ENCODE measurements around the gene NOS3. TPM values are rescaled to one million over a fixed set of nuclear protein-coding genes. Genes with fewer than 3 reads are reported as not detected.

The NOS3 gene
- total RNA-seq, 4 donors from 2014 or later = 6.6 to 50.1 (median 15.8) TPM

DNA sequence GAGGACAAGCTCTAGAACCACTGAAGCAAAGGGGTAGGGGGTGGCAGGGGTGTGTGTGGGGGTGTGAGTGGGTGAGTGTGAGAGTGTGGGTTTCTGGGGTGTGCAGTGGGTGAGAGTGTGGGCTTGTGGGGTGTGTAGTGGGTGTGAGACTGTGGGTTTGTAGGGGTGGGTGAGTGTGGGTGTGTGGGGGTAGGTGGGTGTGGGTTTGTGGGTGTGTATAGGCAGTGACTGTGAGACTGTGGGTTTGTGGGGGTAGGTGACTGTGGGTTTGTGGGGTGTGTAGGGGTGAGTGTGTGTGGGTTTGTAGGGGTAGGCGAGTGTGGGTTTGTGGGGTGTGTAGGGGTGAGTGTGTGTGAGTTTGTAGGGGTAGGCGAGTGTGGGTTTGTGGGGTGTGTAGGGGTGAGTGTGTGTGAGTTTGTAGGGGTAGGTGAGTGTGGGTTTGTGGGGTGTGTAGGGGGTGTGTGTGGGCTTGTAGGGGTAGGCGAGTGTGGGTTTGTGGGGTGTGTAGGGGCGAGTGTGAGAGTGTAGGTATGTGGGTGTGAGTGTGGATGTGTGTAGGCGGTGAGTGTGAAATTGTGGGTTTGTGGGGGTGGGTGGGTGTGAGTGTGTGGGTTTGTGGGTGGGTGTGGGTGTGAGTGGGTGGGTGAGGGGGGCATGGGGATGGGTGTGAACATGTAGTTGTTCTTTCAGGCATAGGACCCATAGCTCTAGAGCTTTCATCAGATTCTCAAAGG is 8.8 kb downstream of the NOS3 start:
- H3K27ac ChIP-seq = no peak overlapping the region
- no peak for DNase-seq
- H3K36me3 ChIP-seq = no peaks in the 10 kb centered on the region
- H3K4me3 ChIP-seq = no peak overlapping the region
- intact Hi-C loops (cut with DNase I; ENCODE audit: low total_unique reads) = no loop called here
- TF ChIP-seq POLR2A (IDR thresholded peaks at IDR 0.05) = no peak
- TF ChIP-seq, protein P1, sequence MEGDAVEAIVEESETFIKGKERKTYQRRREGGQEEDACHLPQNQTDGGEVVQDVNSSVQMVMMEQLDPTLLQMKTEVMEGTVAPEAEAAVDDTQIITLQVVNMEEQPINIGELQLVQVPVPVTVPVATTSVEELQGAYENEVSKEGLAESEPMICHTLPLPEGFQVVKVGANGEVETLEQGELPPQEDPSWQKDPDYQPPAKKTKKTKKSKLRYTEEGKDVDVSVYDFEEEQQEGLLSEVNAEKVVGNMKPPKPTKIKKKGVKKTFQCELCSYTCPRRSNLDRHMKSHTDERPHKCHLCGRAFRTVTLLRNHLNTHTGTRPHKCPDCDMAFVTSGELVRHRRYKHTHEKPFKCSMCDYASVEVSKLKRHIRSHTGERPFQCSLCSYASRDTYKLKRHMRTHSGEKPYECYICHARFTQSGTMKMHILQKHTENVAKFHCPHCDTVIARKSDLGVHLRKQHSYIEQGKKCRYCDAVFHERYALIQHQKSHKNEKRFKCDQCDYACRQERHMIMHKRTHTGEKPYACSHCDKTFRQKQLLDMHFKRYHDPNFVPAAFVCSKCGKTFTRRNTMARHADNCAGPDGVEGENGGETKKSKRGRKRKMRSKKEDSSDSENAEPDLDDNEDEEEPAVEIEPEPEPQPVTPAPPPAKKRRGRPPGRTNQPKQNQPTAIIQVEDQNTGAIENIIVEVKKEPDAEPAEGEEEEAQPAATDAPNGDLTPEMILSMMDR (IDR thresholded peaks at IDR 0.05) = no peak
- no peaks in the 10 kb centered on the region for H3K27me3 ChIP-seq
- H3K9me3 ChIP-seq = no peaks in the 10 kb centered on the region
- H3K4me1 ChIP-seq = no peaks in the 10 kb centered on the region

DNA sequence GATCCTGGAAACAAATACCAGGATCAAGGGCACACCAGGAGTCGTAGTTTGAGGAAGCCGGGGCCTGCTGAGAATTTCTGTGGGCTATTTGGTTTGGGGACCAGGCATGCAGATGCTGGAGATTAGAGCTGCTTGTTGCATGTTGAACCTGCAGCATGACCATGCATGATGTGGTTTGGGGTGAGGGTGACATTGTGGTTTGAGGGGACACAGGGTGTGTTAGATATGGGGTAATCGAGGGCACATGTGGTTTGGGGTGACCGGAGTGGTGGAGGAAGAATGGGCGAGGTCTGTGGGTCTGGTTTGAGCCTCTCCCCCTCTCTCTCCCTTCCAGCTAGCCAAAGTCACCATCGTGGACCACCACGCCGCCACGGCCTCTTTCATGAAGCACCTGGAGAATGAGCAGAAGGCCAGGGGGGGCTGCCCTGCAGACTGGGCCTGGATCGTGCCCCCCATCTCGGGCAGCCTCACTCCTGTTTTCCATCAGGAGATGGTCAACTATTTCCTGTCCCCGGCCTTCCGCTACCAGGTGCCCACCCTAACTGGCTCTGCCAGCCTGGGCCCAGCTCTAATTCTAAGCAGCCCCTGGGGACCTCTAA is 10.2 kb downstream of the NOS3 start:
- H3K27me3 ChIP-seq = no peaks in the 10 kb centered on the region
- no peaks in the 10 kb centered on the region for H3K36me3 ChIP-seq
- no peak overlapping the region for H3K27ac ChIP-seq
- TF ChIP-seq, protein P1 (IDR thresholded peaks at IDR 0.05) = no peak
- TF ChIP-seq POLR2A (IDR thresholded peaks at IDR 0.05) = no peak
- no peaks in the 10 kb centered on the region for H3K4me1 ChIP-seq
- intact Hi-C loops (cut with DNase I; ENCODE audit: low total_unique reads) = no loop called here
- no peak for DNase-seq
- no peaks in the 10 kb centered on the region for H3K9me3 ChIP-seq
- H3K4me3 ChIP-seq = no peak overlapping the region

DNA sequence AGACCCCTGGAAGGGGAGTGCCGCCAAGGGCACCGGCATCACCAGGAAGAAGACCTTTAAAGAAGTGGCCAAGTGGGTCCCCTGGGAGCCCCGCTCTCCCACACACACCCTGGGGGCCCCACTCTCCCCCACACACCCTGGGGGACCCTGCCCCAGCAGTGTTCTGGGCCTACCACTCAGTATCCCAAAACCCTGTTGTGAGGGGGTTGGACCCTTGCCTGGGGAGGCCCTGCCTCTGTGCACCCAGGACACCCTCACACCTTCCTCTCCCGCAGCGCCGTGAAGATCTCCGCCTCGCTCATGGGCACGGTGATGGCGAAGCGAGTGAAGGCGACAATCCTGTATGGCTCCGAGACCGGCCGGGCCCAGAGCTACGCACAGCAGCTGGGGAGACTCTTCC is 10.7 kb downstream of the NOS3 start:
- no peak for DNase-seq
- H3K27ac ChIP-seq = no peak overlapping the region
- intact Hi-C loops (cut with DNase I; ENCODE audit: low total_unique reads) = no loop called here
- H3K36me3 ChIP-seq = no peaks in the 10 kb centered on the region
- no peaks in the 10 kb centered on the region for H3K9me3 ChIP-seq
- H3K27me3 ChIP-seq = no peaks in the 10 kb centered on the region
- H3K4me3 ChIP-seq = no peak overlapping the region
- H3K4me1 ChIP-seq = no peaks in the 10 kb centered on the region
- TF ChIP-seq, protein P1 (IDR thresholded peaks at IDR 0.05) = no peak
- no peak for TF ChIP-seq POLR2A (IDR thresholded peaks at IDR 0.05)

DNA sequence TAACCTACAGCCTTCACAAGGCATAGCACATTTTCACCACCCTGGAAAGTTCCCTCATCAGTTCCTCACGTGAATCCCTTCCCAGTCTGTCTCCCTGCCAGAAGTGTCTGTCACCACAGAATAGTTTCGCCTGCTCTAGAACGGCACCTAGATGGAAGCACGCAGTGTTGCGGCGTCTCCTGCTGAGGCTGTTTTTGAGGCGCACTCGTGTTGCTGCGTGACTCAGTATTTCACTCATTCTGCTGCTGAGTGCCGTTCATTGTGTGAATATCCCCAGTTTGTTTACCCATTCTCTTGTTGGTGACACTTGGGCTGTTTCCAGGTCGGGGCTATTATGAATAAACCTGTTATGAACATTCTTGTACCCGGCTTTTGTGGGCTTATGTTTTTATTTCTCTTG is 12.8 kb downstream of the NOS3 start:
- Histone ChIP-seq H3K4me1 (peaks cover 0 to 2% of the 10 kb centered on the region in 2 donors), H3K9me3 (no peaks in the 10 kb centered on the region), H3K27ac (no peak overlapping the region), H3K4me3 (no peak overlapping the region), H3K27me3 (no peaks in the 10 kb centered on the region), H3K36me3 (no peaks in the 10 kb centered on the region)
- intact Hi-C loops (cut with DNase I; ENCODE audit: low total_unique reads) = no loop called here
- DNase-seq = no peak
- TF ChIP-seq POLR2A (IDR thresholded peaks at IDR 0.05) = no peak
- TF ChIP-seq, protein P1 (IDR thresholded peaks at IDR 0.05) = no peak

DNA sequence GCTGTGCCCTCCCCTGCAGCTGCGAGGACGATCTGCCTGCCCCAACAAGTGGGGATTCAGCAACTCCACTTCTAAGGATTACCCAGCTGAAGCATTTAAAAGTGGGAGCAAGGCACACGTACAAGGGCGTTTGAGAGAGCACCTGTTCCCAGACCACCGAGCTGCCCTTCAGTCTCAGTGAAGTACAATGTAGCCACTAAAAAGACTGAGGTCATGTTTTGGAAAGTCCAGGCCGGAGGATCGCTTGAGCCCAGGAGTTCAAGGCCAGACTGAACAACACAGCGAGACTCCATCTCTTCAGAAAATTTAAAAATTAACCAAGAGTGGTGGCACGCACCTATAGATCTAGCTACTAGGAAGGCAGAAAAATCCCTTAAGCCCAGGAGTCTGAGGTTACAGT is 14.7 kb downstream of the NOS3 start:
- intact Hi-C loops (cut with DNase I; ENCODE audit: low total_unique reads) = no loop called here
- H3K4me1 ChIP-seq = peaks cover 0 to 6% of the 10 kb centered on the region in 2 donors
- no peaks in the 10 kb centered on the region for H3K9me3 ChIP-seq
- H3K27me3 ChIP-seq = no peaks in the 10 kb centered on the region
- no peak for DNase-seq
- TF ChIP-seq, protein P1 (IDR thresholded peaks at IDR 0.05) = no peak
- H3K4me3 ChIP-seq = no peak overlapping the region
- no peaks in the 10 kb centered on the region for H3K36me3 ChIP-seq
- no peak overlapping the region for H3K27ac ChIP-seq

All from uterus (tissue), 4 donors.